Peyer's patch (tissue), 4 donors: ENCODE measurements around the gene PRKCI.

Experiments used
- CTCF ChIP-seq, 6 experiments: fragments of 450-650 bp in 4 of 6; fragments of 200-600 bp in 2 of 6; sonication (generic) in 1 of 6; IDR thresholded peaks; one replicate each; pipeline ENCODE4 v1.5.1; 2017 to 2019; ENCODE audit warnings: antibody characterized with exemption in 6 of 6, mild to moderate bottlenecking in 3 of 6, moderate library complexity in 1 of 6
- POLR2A ChIP-seq, 2 donors: fragments of 450-650 bp; IDR thresholded peaks; one replicate each; pipeline ENCODE4 v1.5.1; 2017; ENCODE audit warnings: antibody characterized with exemption in 2 of 2, mild to moderate bottlenecking in 2 of 2, moderate library complexity in 2 of 2

GRCh38 chr3:170256597-170256996, 34.4 kb downstream of the PRKCI start:
- TF ChIP-seq CTCF (IDR thresholded peaks at IDR 0.05): no peak
- no peak for TF ChIP-seq POLR2A (IDR thresholded peaks at IDR 0.05)
